ENCODE results near the gene OSGIN1.

DNA sequence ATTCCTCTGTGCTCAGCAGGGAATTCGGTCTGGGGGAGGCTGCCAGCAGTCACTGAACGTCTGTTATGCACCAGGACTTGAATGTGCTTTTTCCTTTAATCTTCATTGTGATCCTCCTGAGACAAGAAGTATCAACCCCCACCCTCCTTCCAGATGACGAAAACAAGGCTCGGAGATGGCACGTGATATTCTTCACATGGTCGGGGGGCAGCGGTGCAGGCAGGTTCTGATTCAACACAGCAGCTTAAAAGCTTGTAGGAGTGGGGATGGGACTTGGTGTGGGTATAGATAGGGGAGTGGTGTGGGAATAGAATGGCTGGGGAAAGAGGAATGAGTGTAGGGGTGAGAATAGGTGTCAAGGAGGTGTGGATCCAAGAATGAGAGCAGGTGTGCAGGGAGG is 21.4 kb downstream of the OSGIN1 start:
- TF ChIP-seq ELF4 (IDR thresholded peaks at IDR 0.05) (no peak), FOXA1 (IDR thresholded peaks at IDR 0.05) (no peak), FOXM1 (IDR thresholded peaks at IDR 0.05; ENCODE audit: borderline replicate concordance) (no peak)
